Left cardiac atrium (tissue), 4 donors: ENCODE measurements around the gene ALG1L2. TPM values are rescaled to one million over a fixed set of nuclear protein-coding genes. Genes with fewer than 3 reads are reported as not detected.
"Not testable (repeated sequence)": the region's sequence is repeated elsewhere in the genome, so short reads cannot be mapped to it uniquely, and the experiment has no call there.

Experiments used
- ATAC-seq, 2 donors: fragments of 200-7000 bp; cut with Tn5 transposase; one replicate each; pipeline ENCODE4 v1.9.1; 2020; ENCODE audit warnings: mild to moderate bottlenecking in 2 of 2, moderate library complexity in 2 of 2
- DNase-seq: peaks from one replicate; pipeline ENCODE4 v3.0.0-alpha.2; 2020
- intact Hi-C, 2 donors: fragments of 100-400 bp; cut with DNase I; formaldehyde crosslinking; loops; one replicate each; pipeline versions ENCODE4 v1.14.1 to v1.15.1; 2022 to 2023
- total RNA-seq, 2 donors: library from RNA; stranded (reverse); fragmentation: NEBNext Ultra II Directional; extraction: Animal tissue kit (Norgen Biotek cat#: 25700); gene quantifications; one replicate each; pipeline ENCODE4 v1.2.1, GENCODE V29; 2021
- donor health status: DM: no; HTN: yes; CAD: no.
- donor health status: DM: no; HTN: yes; CAD: no; lungs with severe emphysema.
- donor health status: DM: yes; HTN: yes; CAD: no.
- donor health status: Dilated cardiomyopathy.

Gene ALG1L2
- total RNA-seq, 2 donors from 2014 or later, result 0.68 TPM; not detected in 1

GRCh38 chr3:130088061-130088460 is 6.4 kb downstream of the ALG1L2 start:
- intact Hi-C loops, result no loop called here
- DNase-seq, result no peak
- ATAC-seq, result no peak

DNA sequence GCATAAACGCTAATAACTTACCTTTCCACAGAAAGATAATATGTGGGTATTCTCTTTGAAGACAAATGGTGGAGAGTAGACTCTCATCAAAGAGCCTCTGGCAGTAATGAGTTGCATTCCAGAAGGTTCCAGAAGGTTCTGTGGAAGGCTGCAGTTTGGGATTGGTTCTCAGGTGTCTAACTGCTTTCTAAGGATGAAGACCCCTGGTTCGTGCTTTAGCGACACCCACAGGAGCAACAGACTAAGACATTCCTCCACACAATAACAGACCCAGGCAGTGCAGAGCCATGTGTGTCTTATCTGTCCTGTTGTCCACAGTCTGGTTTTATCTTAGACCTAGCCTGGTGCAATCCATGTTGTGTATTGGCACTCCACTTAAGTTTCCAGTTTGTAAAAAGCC is 9.1 kb downstream of the ALG1L2 start:
- DNase-seq, ATAC-seq, intact Hi-C loops: not testable (repeated sequence)

DNA sequence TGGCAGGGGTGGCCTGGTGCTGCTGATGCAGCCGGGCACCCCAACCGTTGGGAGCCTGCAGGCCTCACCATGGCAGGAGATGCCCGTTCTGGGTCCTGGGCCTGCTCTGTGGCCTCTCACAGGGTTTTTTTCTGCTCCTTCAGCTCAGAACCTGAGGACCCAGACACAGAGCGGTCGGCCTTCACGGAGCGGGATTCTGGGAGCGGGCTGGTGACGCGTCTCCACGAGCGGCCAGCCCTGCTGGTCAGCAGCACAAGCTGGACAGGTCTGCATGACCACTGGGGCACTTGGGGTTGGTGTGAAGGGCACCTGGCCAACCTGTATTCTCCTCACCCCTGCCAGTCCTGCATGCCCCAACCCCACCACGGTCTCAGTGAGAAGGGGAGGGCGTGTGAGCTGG is 10.3 kb downstream of the ALG1L2 start:
- DNase-seq (no peak), ATAC-seq (no peak)
- intact Hi-C loops, result no loop called here

DNA sequence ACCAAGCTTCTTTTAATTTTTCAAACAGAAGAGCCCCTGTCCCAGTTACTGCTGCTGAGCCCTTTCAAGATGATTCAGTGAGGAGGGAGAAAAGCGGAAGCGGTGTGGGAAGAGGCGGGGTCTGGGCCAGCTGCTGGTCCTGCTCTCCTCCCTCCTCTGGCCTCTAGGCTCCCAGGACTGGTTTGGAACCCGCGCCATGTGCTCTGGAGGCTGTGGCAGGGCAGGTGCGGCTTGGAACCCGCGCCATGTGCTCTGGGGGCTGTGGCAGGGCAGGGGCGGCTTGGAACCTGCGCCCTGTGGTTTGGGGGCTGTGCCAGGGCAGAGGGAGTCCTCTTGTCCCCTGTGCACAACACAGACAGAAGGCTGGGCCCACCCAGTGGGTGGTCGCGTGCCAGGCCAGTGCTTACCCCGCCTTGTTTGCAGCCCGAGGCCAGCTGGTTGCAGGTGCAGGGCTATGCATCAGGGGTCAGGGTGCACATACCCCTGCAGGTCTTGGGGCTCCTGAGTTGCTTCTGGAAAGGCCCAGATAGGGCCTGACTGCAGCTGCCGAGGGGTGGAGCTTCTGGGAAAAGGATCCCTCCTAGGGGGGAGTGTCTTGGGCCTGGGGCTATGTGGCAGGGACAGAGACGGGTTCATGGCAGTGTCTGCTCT is 12.2 kb downstream of the ALG1L2 start:
- intact Hi-C loops, result no loop called here
- no peak for ATAC-seq
- DNase-seq, result no peak

GRCh38 chr3:130094491-130094941 is 12.9 kb downstream of the ALG1L2 start:
- intact Hi-C loops, ATAC-seq, DNase-seq: not testable (repeated sequence)

DNA sequence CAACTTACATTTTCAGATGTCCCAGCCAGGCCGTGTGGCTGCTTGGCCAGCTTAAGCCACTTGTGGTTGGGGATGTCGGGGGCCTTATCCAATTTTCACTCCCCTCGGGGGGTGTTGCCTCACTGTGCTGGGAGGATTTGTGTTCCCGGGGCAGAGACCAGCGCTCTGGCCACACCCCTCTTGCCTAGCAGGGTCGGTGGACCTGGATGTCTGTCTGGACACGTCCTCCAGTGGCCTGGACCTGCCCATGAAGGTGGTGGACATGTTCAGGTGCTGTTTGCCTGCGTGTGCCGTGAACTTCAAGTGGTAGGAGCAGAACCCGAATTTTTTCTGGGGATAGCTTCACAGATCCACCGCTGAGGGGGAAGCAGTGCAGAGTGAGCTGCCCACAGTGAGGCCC is 14.2 kb downstream of the ALG1L2 start:
- DNase-seq, result not testable (repeated sequence)
- intact Hi-C loops, result loop anchor here in 1 of 2 donors (5.0 kb wide), 1 partner anchor 154 kb away; no protein-coding TSS in a partner anchor

DNA sequence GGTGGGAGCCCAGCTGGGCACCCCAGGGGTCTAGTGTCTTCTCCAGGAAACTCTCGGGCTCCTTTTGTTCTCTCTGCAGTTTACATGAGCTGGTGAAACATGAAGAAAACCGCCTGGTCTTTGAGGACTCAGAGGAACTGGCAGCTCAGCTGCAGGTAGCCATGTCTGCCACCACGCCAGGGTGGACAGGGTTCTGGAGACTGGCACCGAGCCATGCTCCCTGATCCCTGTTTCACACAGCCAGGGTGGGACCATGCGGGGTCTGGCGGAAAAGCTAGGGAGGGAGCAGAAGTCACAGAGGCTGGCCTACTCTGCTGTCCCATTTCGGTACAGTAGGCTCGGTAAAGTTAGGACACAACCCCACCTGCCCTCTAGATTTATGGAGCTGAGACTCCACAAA is 15.5 kb downstream of the ALG1L2 start:
- DNase-seq, ATAC-seq: not testable (repeated sequence)
- intact Hi-C loops, result loop anchor here in 1 of 2 donors (5.0 kb wide), 1 partner anchor 155 kb away; no protein-coding TSS in a partner anchor

More for the DNA sequence above, 14.2 kb downstream of the ALG1L2 start:
- not testable (repeated sequence) for ATAC-seq

GRCh38 chr3:130097690-130098638 is 16.3 kb downstream of the ALG1L2 start:
- not testable (repeated sequence) for DNase-seq, ATAC-seq
- intact Hi-C loops, result loop anchor here in 1 of 2 donors (5.0 kb wide), 1 partner anchor 156 kb away; no protein-coding TSS in a partner anchor

GRCh38 chr3:130098639-130099385 is 17.2 kb downstream of the ALG1L2 start:
- ATAC-seq, DNase-seq: not testable (repeated sequence)
- intact Hi-C loops, result loop anchor here in 1 of 2 donors (5.0 kb wide), 1 partner anchor 157 kb away; no protein-coding TSS in a partner anchor

DNA sequence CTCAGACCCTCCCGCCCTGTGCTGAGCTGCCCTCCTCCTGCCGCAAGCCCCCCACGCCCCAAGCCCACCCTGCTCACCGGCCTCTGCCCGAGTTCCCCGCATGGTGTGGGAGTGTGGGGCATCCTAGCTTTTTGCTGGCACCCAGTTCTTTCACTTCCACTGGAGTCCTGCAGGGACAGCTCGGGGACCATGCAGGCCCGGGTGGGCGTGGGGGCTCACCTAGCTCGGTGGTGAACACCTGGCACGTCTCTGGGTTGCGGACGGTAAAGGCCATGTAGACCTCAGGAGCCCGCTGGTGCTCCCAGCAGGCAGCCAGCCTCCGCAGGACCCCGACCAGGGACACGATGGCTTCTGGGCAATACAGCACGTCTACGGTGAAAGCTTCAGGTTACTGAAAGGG is 20.9 kb downstream of the ALG1L2 start:
- ATAC-seq, DNase-seq, intact Hi-C loops: not testable (repeated sequence)

DNA sequence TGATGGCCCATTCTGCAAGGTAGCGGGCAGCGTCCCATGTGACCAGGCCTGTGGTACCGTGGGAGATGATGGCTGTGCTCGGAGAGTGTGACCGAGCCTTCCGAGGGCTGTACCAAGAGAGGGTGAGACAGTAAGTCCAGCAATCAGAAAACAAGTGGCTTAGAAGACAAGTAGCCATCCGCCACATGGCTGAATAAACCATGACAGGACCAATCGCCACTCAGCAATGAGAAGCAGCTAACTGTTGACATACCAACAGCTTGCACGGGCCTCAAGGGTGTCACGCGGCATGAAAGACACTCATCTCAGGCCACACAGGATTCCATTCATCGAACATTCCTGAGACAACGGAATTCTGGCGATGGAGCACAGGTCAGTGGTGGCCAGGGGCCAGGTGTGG is 22.6 kb downstream of the ALG1L2 start:
- DNase-seq, ATAC-seq, intact Hi-C loops: not testable (repeated sequence)

- intact Hi-C loops, result not testable (repeated sequence)
Measured at GRCh38 chr3:130107333-130107995, 25.8 kb downstream of the ALG1L2 start.

GRCh38 chr3:130108836-130109585 is 27.4 kb downstream of the ALG1L2 start:
- intact Hi-C loops, DNase-seq, ATAC-seq: not testable (repeated sequence)

More at GRCh38 chr3:130107333-130107995, 25.8 kb downstream of the ALG1L2 start:
- not testable (repeated sequence) for DNase-seq, ATAC-seq

- DNase-seq, intact Hi-C loops, ATAC-seq: not testable (repeated sequence)
Measured at GRCh38 chr3:130110386-130111169, 28.9 kb downstream of the ALG1L2 start.

DNA sequence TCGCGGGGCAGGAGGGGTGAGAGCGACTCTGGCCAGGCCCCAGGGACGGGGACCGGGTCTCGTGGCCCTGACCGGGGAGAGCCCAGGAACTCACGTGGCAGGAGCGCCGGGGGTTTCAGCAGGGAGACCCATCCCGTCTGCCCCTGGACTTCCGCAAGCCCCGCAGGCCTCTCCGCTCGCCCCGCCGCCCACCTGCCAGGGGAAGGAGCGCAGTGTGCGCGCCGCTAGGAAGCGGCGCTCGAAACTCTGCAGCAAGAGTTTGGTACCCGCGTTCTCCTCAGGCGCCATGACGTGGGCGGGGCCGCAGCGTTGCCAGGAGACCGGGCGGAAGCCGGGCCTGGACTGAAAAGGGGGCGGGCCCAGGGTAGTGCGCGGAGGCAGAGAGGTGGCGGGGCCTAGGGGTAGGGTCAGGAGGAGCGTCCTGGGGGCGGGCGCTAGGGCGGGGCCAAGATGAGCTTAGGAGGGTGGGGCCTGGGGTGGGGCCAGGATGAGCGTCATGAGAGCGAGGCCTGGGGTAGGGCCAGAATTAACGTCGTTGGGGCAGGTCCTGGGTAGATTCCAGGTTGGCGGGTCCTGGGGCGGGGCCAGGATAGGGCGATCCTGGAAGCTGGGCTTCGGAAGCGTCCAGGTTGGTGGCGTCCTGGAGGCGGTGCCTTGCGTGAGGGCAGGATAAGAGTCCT is 29.7 kb downstream of the ALG1L2 start:
- peak; percentile 100 for ATAC-seq
- intact Hi-C loops, result no loop called here
- DNase-seq, result peak; percentile 100
